Peyer's patch (tissue), 4 donors: ENCODE data around the gene OS9. TPM values are rescaled to one million over a fixed set of nuclear protein-coding genes. Genes with fewer than 3 reads are reported as not detected.

Source experiments
- DNase-seq, 3 donors: peaks; one replicate each; pipeline ENCODE4 v3.0.0-alpha.2; 2017 to 2019
- H3K27ac ChIP-seq, 4 donors: fragments of 200-600 bp; sonication (generic); one replicate each; pipeline ENCODE4 v1.5.1; 2016 to 2019
- H3K27me3 ChIP-seq, 2 donors: fragments of 200-600 bp; sonication (generic); one replicate each; pipeline ENCODE4 v1.5.1; 2019
- H3K36me3 ChIP-seq, 3 donors: fragments of 200-600 bp; sonication (generic); one replicate each; pipeline ENCODE4 v1.5.1; 2016 to 2019
- H3K4me1 ChIP-seq, 4 donors: fragments of 200-600 bp; sonication (generic); one replicate each; pipeline ENCODE4 v1.5.1; 2016 to 2019
- H3K4me3 ChIP-seq, 4 donors: fragments of 200-600 bp; sonication (generic); 1 replicate in 3 of 4; 2 replicates in 1 of 4; pipeline ENCODE4 v1.5.1; 2016 to 2019; ENCODE audit warnings: mild to moderate bottlenecking in 1 of 4
- H3K9me3 ChIP-seq, 4 donors: fragments of 200-600 bp; sonication (generic); one replicate each; pipeline ENCODE4 v1.5.1; 2016 to 2019; ENCODE audit warnings: mild to moderate bottlenecking in 1 of 4
- POLR2A ChIP-seq, 2 donors: fragments of 450-650 bp; IDR thresholded peaks; one replicate each; pipeline ENCODE4 v1.5.1; 2017; ENCODE audit warnings: antibody characterized with exemption in 2 of 2, mild to moderate bottlenecking in 2 of 2, moderate library complexity in 2 of 2
- total RNA-seq, 4 donors: library from RNA; depleted of rRNA; stranded (reverse); fragments of >200 nt; gene quantifications; one replicate each; pipeline ENCODE4 v1.1.0, GENCODE V29; 2016
- TF ChIP-seq, protein P1 (sequence below), 6 experiments: fragments of 450-650 bp in 4 of 6; fragments of 200-600 bp in 2 of 6; sonication (generic) in 1 of 6; IDR thresholded peaks; one replicate each; pipeline ENCODE4 v1.5.1; 2017 to 2019; ENCODE audit warnings: antibody characterized with exemption in 6 of 6, mild to moderate bottlenecking in 3 of 6, moderate library complexity in 1 of 6

The OS9 gene
- total RNA-seq, 4 donors from 2014 or later, result 275 to 353 (median 292) TPM

- no peak for TF ChIP-seq POLR2A (IDR thresholded peaks at IDR 0.05)
- TF ChIP-seq, protein P1, sequence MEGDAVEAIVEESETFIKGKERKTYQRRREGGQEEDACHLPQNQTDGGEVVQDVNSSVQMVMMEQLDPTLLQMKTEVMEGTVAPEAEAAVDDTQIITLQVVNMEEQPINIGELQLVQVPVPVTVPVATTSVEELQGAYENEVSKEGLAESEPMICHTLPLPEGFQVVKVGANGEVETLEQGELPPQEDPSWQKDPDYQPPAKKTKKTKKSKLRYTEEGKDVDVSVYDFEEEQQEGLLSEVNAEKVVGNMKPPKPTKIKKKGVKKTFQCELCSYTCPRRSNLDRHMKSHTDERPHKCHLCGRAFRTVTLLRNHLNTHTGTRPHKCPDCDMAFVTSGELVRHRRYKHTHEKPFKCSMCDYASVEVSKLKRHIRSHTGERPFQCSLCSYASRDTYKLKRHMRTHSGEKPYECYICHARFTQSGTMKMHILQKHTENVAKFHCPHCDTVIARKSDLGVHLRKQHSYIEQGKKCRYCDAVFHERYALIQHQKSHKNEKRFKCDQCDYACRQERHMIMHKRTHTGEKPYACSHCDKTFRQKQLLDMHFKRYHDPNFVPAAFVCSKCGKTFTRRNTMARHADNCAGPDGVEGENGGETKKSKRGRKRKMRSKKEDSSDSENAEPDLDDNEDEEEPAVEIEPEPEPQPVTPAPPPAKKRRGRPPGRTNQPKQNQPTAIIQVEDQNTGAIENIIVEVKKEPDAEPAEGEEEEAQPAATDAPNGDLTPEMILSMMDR (IDR thresholded peaks at IDR 0.05), result peak in 5 of 6 experiments; percentile 30 to 70 (median 38)
- DNase-seq, result peak in 2 of 3 donors; percentile 83 to 89
- peaks cover 0 to 6% (median 0%) of the 10 kb centered on the region in 3 donors for H3K36me3 ChIP-seq
- peak overlapping the region; percentile 33 to 45 (median 38) for H3K4me3 ChIP-seq
- H3K27me3 ChIP-seq, result peaks cover 0 to 26% of the 10 kb centered on the region in 2 donors
- no peaks in the 10 kb centered on the region for H3K9me3 ChIP-seq
- H3K4me1 ChIP-seq, result peaks cover 0 to 23% (median 19%) of the 10 kb centered on the region in 4 donors
- peak overlapping the region; percentile 10 to 80 (median 66) for H3K27ac ChIP-seq
Observed at GRCh38 chr12:57741844-57742738, 48.2 kb downstream of the OS9 start.

GRCh38 chr12:57743769-57744168, 49.8 kb downstream of the OS9 start:
- Histone ChIP-seq H3K9me3 (no peaks in the 10 kb centered on the region), H3K4me3 (no peak overlapping the region), H3K27me3 (peaks cover 0 to 10% of the 10 kb centered on the region in 2 donors), H3K36me3 (peaks cover 0 to 23% (median 0%) of the 10 kb centered on the region in 3 donors), H3K27ac (peak overlapping the region in 1 of 4 donors; percentile 95), H3K4me1 (peaks cover 0 to 20% (median 8%) of the 10 kb centered on the region in 4 donors)
- no peak for DNase-seq
- TF ChIP-seq, protein P1 (IDR thresholded peaks at IDR 0.05), result no peak
- TF ChIP-seq POLR2A (IDR thresholded peaks at IDR 0.05), result no peak

- Histone ChIP-seq H3K36me3 (peaks cover 0 to 28% (median 0%) of the 10 kb centered on the region in 3 donors), H3K4me1 (peaks cover 0 to 20% (median 8%) of the 10 kb centered on the region in 4 donors), H3K27me3 (peaks cover 0 to 4% of the 10 kb centered on the region in 2 donors), H3K4me3 (peak overlapping the region; percentile 62 to 85 (median 79)), H3K27ac (peak overlapping the region; percentile 85 to 95 (median 95)), H3K9me3 (no peaks in the 10 kb centered on the region)
- no peak for TF ChIP-seq POLR2A (IDR thresholded peaks at IDR 0.05)
- TF ChIP-seq, protein P1 (IDR thresholded peaks at IDR 0.05), result no peak
- DNase-seq, result peak; percentile 54 to 85 (median 80)
Observed at GRCh38 chr12:57744194-57744776, 50.4 kb downstream of the OS9 start.

GRCh38 chr12:57744777-57745484, 51.0 kb downstream of the OS9 start, which contains the start of gene TSPAN31:
TSS of gene TSPAN31 (plus strand) at chr12:57745039. CDS start at chr12:57745155, 116 bp downstream.
- peaks cover 0 to 33% (median 0%) of the 10 kb centered on the region in 3 donors for H3K36me3 ChIP-seq
- H3K27ac ChIP-seq, result peak within 1 kb of the TSS; percentile 85 to 95 (median 95)
- H3K9me3 ChIP-seq, result no peaks in the 10 kb centered on the region
- H3K4me3 ChIP-seq, result peak within 1 kb of the TSS; percentile 62 to 85 (median 79)
- DNase-seq, result peak; percentile 96 to 99 (median 98)
- no peaks in the 10 kb centered on the region for H3K27me3 ChIP-seq
- H3K4me1 ChIP-seq, result peaks cover 0 to 15% (median 8%) of the 10 kb centered on the region in 4 donors
- TF ChIP-seq, protein P1 (IDR thresholded peaks at IDR 0.05), result peak in 2 of 6 experiments; percentile 19 to 34
- peak; percentile 39 to 58 for TF ChIP-seq POLR2A (IDR thresholded peaks at IDR 0.05)

- TF ChIP-seq POLR2A (IDR thresholded peaks at IDR 0.05), result no peak
- TF ChIP-seq, protein P1 (IDR thresholded peaks at IDR 0.05), result no peak
- H3K4me3 ChIP-seq, result peak overlapping the region; percentile 62 to 85 (median 79)
- peak overlapping the region; percentile 85 to 95 (median 95) for H3K27ac ChIP-seq
- DNase-seq, result no peak
- peaks cover 0 to 33% (median 0%) of the 10 kb centered on the region in 3 donors for H3K36me3 ChIP-seq
- H3K4me1 ChIP-seq, result peaks cover 0 to 9% (median 6%) of the 10 kb centered on the region in 4 donors
- no peaks in the 10 kb centered on the region for H3K27me3 ChIP-seq
- no peaks in the 10 kb centered on the region for H3K9me3 ChIP-seq
Observed at GRCh38 chr12:57745485-57745881, 51.6 kb downstream of the OS9 start.
